Measurements from ENCODE around the gene FKBP7. TPM values are rescaled to one million over a fixed set of nuclear protein-coding genes. Genes with fewer than 3 reads are reported as not detected.

The FKBP7 gene
- total RNA-seq, 1 experiment from 2014 or later, result 4.8 TPM

DNA sequence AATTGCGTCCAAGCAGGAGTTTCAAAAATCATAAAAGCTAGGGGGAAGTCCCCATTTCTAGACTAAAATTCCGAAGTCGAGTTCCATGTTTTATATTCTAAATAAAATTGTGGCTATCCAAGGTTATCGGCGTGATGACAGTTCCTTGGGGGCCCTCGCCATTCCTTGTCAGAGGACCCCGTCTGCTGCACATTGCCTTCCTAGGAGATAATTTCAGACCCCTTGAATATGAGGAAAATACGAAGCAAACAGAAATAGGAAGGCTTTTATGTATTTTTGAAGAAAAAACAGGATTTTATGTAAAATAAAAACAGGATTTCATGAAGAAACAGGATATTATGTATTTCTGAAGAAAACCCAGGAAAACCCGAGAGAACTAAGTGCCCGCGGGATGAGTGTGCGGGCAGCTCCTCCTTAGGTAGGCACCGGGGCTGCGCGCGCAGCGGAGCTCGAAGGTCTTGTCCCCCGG lies 1.4 kb upstream of the FKBP7 start:
- H3K56ac ChIP-seq (ENCODE audit: insufficient read length, low read depth, low read length), result no peak overlapping the region
- H3K79me1 ChIP-seq (ENCODE audit: insufficient read depth, low read depth, low read length, poor library complexity, severe bottlenecking), result peaks cover 3% of the 10 kb centered on the region
- no peak overlapping the region for H2AFZ ChIP-seq (ENCODE audit: low read length)
- no peak overlapping the region for H2BK5ac ChIP-seq (ENCODE audit: insufficient read length, low read length)
- no peak overlapping the region for H3K27ac ChIP-seq (ENCODE audit: insufficient read length, low read depth, low read length)
- no peaks in the 10 kb centered on the region; a peak in 1 of 5 replicates for H3K9me3 Mint-ChIP-seq
- no peak overlapping the region for H2BK20ac ChIP-seq (ENCODE audit: low read depth, low read length, poor library complexity, severe bottlenecking)
- H3K4me2 ChIP-seq (ENCODE audit: insufficient read depth, insufficient read length, low read length), result peak overlapping the region; percentile 37
- H4K5ac ChIP-seq (ENCODE audit: insufficient read length, low read depth, low read length), result no peak overlapping the region
- no peak overlapping the region for H3K18ac ChIP-seq (ENCODE audit: insufficient read length, low read depth, low read length)
- H3K27ac Mint-ChIP-seq, result no peak overlapping the region
- H2BK15ac ChIP-seq (ENCODE audit: low read depth, low read length), result no peak overlapping the region
- no peaks in the 10 kb centered on the region for H4K20me1 ChIP-seq (ENCODE audit: control insufficient read depth, insufficient read depth, insufficient read length)
- H3T11ph ChIP-seq (ENCODE audit: low read length), result no peak overlapping the region
- H3K4ac ChIP-seq (ENCODE audit: low read depth, low read length), result no peak overlapping the region
- H3K4me1 Mint-ChIP-seq, result peaks cover 20 to 27% of the 10 kb centered on the region in 2 experiments
- H3K9me3 ChIP-seq (ENCODE audit: control insufficient read depth, low read depth, low read length), result no peaks in the 10 kb centered on the region
- no peaks in the 10 kb centered on the region; the same call in 1 of the 2 replicates for H3K27me3 Mint-ChIP-seq (ENCODE audit: low read depth)
- H2BK12ac ChIP-seq (ENCODE audit: insufficient read length, low read depth, low read length), result no peak overlapping the region
- no peak overlapping the region for H4K91ac ChIP-seq (ENCODE audit: insufficient read length, low read depth, low read length)
- peak overlapping the region; percentile 91 to 97 for H3K4me3 Mint-ChIP-seq
- DNase-seq, result no peak
- H3K14ac ChIP-seq (ENCODE audit: insufficient read depth, low read length), result no peak overlapping the region
- peaks cover 3% of the 10 kb centered on the region; the same call in 1 of the 2 replicates for H3K4me1 ChIP-seq (ENCODE audit: insufficient read depth, low read length)
- H2AK5ac ChIP-seq (ENCODE audit: insufficient read length, low read length), result no peak overlapping the region
- H3K9ac ChIP-seq (ENCODE audit: extremely low read depth, insufficient read length, low read length), result peak overlapping the region; percentile 17
- TF ChIP-seq, protein P1, sequence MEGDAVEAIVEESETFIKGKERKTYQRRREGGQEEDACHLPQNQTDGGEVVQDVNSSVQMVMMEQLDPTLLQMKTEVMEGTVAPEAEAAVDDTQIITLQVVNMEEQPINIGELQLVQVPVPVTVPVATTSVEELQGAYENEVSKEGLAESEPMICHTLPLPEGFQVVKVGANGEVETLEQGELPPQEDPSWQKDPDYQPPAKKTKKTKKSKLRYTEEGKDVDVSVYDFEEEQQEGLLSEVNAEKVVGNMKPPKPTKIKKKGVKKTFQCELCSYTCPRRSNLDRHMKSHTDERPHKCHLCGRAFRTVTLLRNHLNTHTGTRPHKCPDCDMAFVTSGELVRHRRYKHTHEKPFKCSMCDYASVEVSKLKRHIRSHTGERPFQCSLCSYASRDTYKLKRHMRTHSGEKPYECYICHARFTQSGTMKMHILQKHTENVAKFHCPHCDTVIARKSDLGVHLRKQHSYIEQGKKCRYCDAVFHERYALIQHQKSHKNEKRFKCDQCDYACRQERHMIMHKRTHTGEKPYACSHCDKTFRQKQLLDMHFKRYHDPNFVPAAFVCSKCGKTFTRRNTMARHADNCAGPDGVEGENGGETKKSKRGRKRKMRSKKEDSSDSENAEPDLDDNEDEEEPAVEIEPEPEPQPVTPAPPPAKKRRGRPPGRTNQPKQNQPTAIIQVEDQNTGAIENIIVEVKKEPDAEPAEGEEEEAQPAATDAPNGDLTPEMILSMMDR (conservative IDR thresholded peaks at IDR 0.05), result no peak
- no peak overlapping the region for H3K23ac ChIP-seq (ENCODE audit: insufficient read length, low read depth, low read length)
- no peak overlapping the region for H4K8ac ChIP-seq (replicated peaks; ENCODE audit: insufficient read length, low read depth, low read length)
- no peaks in the 10 kb centered on the region for H3K36me3 Mint-ChIP-seq (ENCODE audit: insufficient read depth in 1 of 3, low read depth in 3 of 3)
- H3K27me3 ChIP-seq (ENCODE audit: insufficient read depth, low read length), result no peaks in the 10 kb centered on the region
- H3K79me2 ChIP-seq (ENCODE audit: insufficient read depth, low read length), result peaks cover 3% of the 10 kb centered on the region; the same call in 1 of the 2 replicates
- H3K23me2 ChIP-seq (ENCODE audit: insufficient read length, low read depth, low read length, poor library complexity, severe bottlenecking), result peaks cover 11% of the 10 kb centered on the region
- WGBS (ENCODE audit: extremely low coverage, insufficient read length, low lambda C conversion rate), result no CpG with 5 or more reads among the region's 19 CpGs
- no peak overlapping the region for H2BK120ac ChIP-seq (ENCODE audit: low read depth, low read length, poor library complexity, severe bottlenecking)
